ENCODE data around the gene WASHC4. TPM values are rescaled to one million over a fixed set of nuclear protein-coding genes. Genes with fewer than 3 reads are reported as not detected.

WASHC4 gene
- total RNA-seq, 1 donor from 2014 or later, result 52.7 TPM

DNA sequence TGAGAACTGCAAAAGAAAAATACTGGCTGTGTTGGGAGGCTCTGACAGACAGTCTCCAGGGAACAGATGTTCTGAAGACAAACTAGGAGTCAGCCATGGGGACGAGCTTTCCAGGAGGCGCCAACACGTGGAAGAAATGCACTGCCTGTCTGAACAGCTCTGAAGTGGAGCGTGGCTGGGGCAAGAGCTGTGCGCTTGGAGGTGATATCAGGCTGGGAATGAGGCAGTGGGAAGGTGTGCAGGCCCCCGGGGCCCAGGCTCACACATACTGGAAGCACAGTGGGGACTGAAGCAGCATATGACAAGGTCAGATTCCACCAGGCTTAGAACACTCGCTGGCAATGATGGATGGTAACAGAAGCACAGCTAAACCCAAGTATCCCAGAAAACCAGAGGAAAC lies 110.9 kb downstream of the WASHC4 start:
- no peak overlapping the region for H3K4me3 Mint-ChIP-seq (ENCODE audit: low read depth)
- H3K9me3 Mint-ChIP-seq (ENCODE audit: low read depth), result no peaks in the 10 kb centered on the region
- peak overlapping the region; percentile 30 for H3K27ac Mint-ChIP-seq
- no peak for DNase-seq (ENCODE audit: low spot score, unreplicated experiment)
- H3K36me3 Mint-ChIP-seq (ENCODE audit: insufficient read depth), result peaks cover 47% of the 10 kb centered on the region
- H3K4me1 Mint-ChIP-seq (ENCODE audit: low read depth), result peaks cover 55% of the 10 kb centered on the region
- H3K27me3 Mint-ChIP-seq, result no peaks in the 10 kb centered on the region
- TF ChIP-seq CTCF (IDR thresholded peaks at IDR 0.05; ENCODE audit: unreplicated experiment), result no peak

Other genes with a start within 250 kb of the WASHC4 start
- gene SLC41A2, start 149.4 kb upstream of the WASHC4 start, total RNA-seq, result 7.6 and 8.9 TPM in 2 replicates
- 22.3 and 24.3 TPM in 2 replicates for gene NOPCHAP1, start 121.4 kb upstream of the WASHC4 start, total RNA-seq
- gene ALDH1L2, start 23.3 kb upstream of the WASHC4 start, total RNA-seq, result 0.69 and 1.5 TPM in 2 replicates
- gene APPL2, start 128.4 kb downstream of the WASHC4 start, total RNA-seq, result 158 and 159 TPM in 2 replicates
- 228 and 231 TPM in 2 replicates for gene C12orf75, start 223.0 kb downstream of the WASHC4 start, total RNA-seq